Liver (tissue), 9 donors: ENCODE results near the gene AOPEP. TPM values are rescaled to one million over a fixed set of nuclear protein-coding genes. Genes with fewer than 3 reads are reported as not detected.

ENCODE experiments used
- DNase-seq: peaks from one replicate; pipeline ENCODE4 v3.0.0-alpha.2; 2017; ENCODE audit warnings: low spot score
- H3K27ac ChIP-seq, 2 donors: one replicate each; pipeline ENCODE4 v1.7.0; 2013; ENCODE audit warnings: inconsistent platforms in 2 of 2, low read length in 2 of 2, control low read depth in 1 of 2, low read depth in 1 of 2, mild to moderate bottlenecking in 1 of 2
- H3K27me3 ChIP-seq, 4 donors: one replicate each; pipeline versions ENCODE4 v1.6.1 to v1.7.0; 2013; ENCODE audit warnings: low read length in 3 of 4, inconsistent platforms in 1 of 4, mild to moderate bottlenecking in 1 of 4, moderate library complexity in 1 of 4; ENCODE audit not compliant: control insufficient read depth in 4 of 4, insufficient read depth in 4 of 4
- H3K36me3 ChIP-seq, 4 donors: one replicate each; pipeline versions ENCODE4 v1.6.1 to v1.7.0; 2013; ENCODE audit warnings: low read length in 3 of 4, mild to moderate bottlenecking in 3 of 4, low read depth in 1 of 4, moderate library complexity in 1 of 4; ENCODE audit not compliant: control insufficient read depth in 4 of 4, insufficient read depth in 3 of 4
- H3K4me1 ChIP-seq, 4 donors: one replicate each; pipeline versions ENCODE4 v1.6.1 to v1.7.0; 2013; ENCODE audit warnings: low read length in 3 of 4, mild to moderate bottlenecking in 3 of 4, moderate library complexity in 1 of 4; ENCODE audit not compliant: control insufficient read depth in 4 of 4, insufficient read depth in 4 of 4
- H3K4me3 ChIP-seq, 3 donors: one replicate each; pipeline versions ENCODE4 v1.6.1 to v1.7.0; 2013; ENCODE audit warnings: low read length in 3 of 3, control low read depth in 1 of 3, low read depth in 1 of 3, mild to moderate bottlenecking in 1 of 3
- H3K9ac ChIP-seq, 2 donors: one replicate each; pipeline ENCODE4 v1.7.0; 2013; ENCODE audit warnings: low read length in 2 of 2, mild to moderate bottlenecking in 2 of 2, moderate library complexity in 2 of 2, control low read depth in 1 of 2, low read depth in 1 of 2
- H3K9me3 ChIP-seq, 4 donors: one replicate each; pipeline versions ENCODE4 v1.6.1 to v1.7.0; 2013; ENCODE audit warnings: low read length in 3 of 4; ENCODE audit not compliant: control insufficient read depth in 4 of 4
- CTCF ChIP-seq: fragments of 150-350 bp; IDR thresholded peaks from 2 replicates; pipeline ENCODE4 v1.5.1; 2017; ENCODE audit warnings: improper control_type of control experiment, low read depth, low read length; ENCODE audit not compliant: missing input control
- EGR1 ChIP-seq, 2 donors: IDR thresholded peaks; 2 replicates each; pipeline ENCODE4 v1.6.1; 2016 to 2018; ENCODE audit warnings: antibody characterized with exemption in 2 of 2, low read depth in 2 of 2
- FOXA1 ChIP-seq: IDR thresholded peaks from 2 replicates; pipeline ENCODE4 v1.6.1; 2016; ENCODE audit warnings: antibody characterized with exemption
- FOXA2 ChIP-seq: IDR thresholded peaks from 2 replicates; pipeline ENCODE4 v1.6.1; 2016; ENCODE audit warnings: antibody characterized with exemption
- GABPA ChIP-seq, 2 donors: IDR thresholded peaks in 1 of 2; conservative IDR thresholded peaks in 1 of 2; 2 replicates each; pipeline ENCODE4 v1.6.1; 2016; ENCODE audit warnings: antibody characterized with exemption in 2 of 2, mild to moderate bottlenecking in 1 of 2, moderate library complexity in 1 of 2
- HNF4A ChIP-seq, 2 donors: conservative IDR thresholded peaks; 2 replicates each; pipeline ENCODE4 v1.6.1; 2016; ENCODE audit warnings: antibody characterized with exemption in 2 of 2, mild to moderate bottlenecking in 2 of 2
- HNF4G ChIP-seq: IDR thresholded peaks from 2 replicates; pipeline ENCODE4 v1.6.1; 2016; ENCODE audit warnings: antibody characterized with exemption
- JUND ChIP-seq, 2 donors: IDR thresholded peaks; 2 replicates each; pipeline ENCODE4 v1.6.1; 2016; ENCODE audit warnings: antibody characterized with exemption in 2 of 2
- MAX ChIP-seq: IDR thresholded peaks from 2 replicates; pipeline ENCODE4 v1.6.1; 2016; ENCODE audit warnings: antibody characterized with exemption
- NR2F2 ChIP-seq: IDR thresholded peaks from 2 replicates; pipeline ENCODE4 v1.6.1; 2016; ENCODE audit warnings: antibody characterized with exemption
- RAD21 ChIP-seq, 2 donors: IDR thresholded peaks; 2 replicates each; pipeline ENCODE4 v1.6.1; 2016; ENCODE audit warnings: antibody characterized with exemption in 2 of 2, mild to moderate bottlenecking in 2 of 2
- RXRA ChIP-seq, 2 donors: IDR thresholded peaks; 2 replicates each; pipeline ENCODE4 v1.6.1; 2017 to 2018; ENCODE audit warnings: antibody characterized with exemption in 2 of 2, mild to moderate bottlenecking in 1 of 2
- SP1 ChIP-seq: IDR thresholded peaks from 2 replicates; pipeline ENCODE4 v1.6.1; 2018; ENCODE audit warnings: antibody characterized with exemption, mild to moderate bottlenecking
- TAF1 ChIP-seq: conservative IDR thresholded peaks from 2 replicates; pipeline ENCODE4 v1.6.1; 2016; ENCODE audit warnings: antibody characterized with exemption, mild to moderate bottlenecking
- YY1 ChIP-seq: IDR thresholded peaks from 2 replicates; pipeline ENCODE4 v1.6.1; 2016; ENCODE audit warnings: antibody characterized with exemption, mild to moderate bottlenecking
- WGBS: extraction: QIAGEN DNeasy Blood & Tissue Kit; methylation state at CpG from one replicate; pipeline ENCODE4 v1.1.7; 2013; 5-methylcytosine and 5-hydroxymethylcytosine counted together
- polyA plus RNA-seq, 2 donors: library from polyadenylated mRNA; stranded (reverse) in 1 of 2; unstranded in 1 of 2; fragments of 200-250 nt in 1 of 2; fragments of >200 nt in 1 of 2; fragmentation: Nextera tagmentation in 1 of 2; extraction: Ambion mirVana in 1 of 2; gene quantifications; one replicate each; pipeline versions ENCODE4 v1.2.1 to v1.2.3, GENCODE V29; 2013 to 2015
- total RNA-seq, 2 donors: library from RNA; depleted of rRNA; stranded (reverse); fragments of >200 nt; gene quantifications; one replicate each; pipeline ENCODE4 v1.2.3, GENCODE V29; 2014
- TF ChIP-seq, protein P1 (sequence below): IDR thresholded peaks from 2 replicates; pipeline ENCODE4 v1.6.1; 2016; ENCODE audit warnings: antibody characterized with exemption
- TF ChIP-seq, protein P2 (sequence below): IDR thresholded peaks from 2 replicates; pipeline ENCODE4 v1.6.1; 2016; ENCODE audit warnings: antibody characterized with exemption
- TF ChIP-seq, protein P3 (sequence below): IDR thresholded peaks from 2 replicates; pipeline ENCODE4 v1.6.1; 2016; ENCODE audit warnings: antibody characterized with exemption, mild to moderate bottlenecking
- donor health status: healthy.
- donor health status: healthy.
- donor health status: healthy.
- donor health status: healthy.
- donor health status: healthy.

The AOPEP gene
- total and polyA plus RNA-seq, 4 donors = 22.2 to 77.1 (median 34.8) TPM

DNA sequence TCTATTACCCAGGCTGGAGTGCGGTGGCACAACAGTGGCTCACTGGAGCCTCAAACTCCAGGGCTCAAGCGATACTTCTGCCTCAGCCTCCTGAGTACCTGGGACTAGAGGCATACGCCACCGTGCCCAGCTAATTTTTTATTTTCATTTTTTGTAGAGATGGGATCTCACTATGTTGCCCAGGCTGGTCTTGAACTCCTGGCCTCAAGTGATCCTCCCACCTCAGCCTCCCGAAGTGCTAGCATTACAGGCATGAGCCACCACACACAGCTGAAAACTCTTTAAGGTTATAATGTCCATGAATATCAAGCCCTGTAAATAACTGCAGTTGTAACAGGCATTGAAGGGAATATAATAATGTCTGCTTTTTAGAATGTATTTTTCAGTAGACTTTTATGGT, 271.2 kb downstream of the AOPEP start:
- TF ChIP-seq SP1 (no peak), MAX (no peak), CTCF (no peak), YY1 (no peak), FOXA2 (no peak), HNF4G (no peak), EGR1 (IDR thresholded peaks at IDR 0.05; ENCODE audit: low read depth in 2 of 2) (no peak), HNF4A (conservative IDR thresholded peaks at IDR 0.05) (no peak), TAF1 (no peak), NR2F2 (no peak), GABPA (IDR thresholded peaks at IDR 0.05 in 1 of 2, conservative IDR thresholded peaks at IDR 0.05 in 1 of 2) (no peak), RAD21 (IDR thresholded peaks at IDR 0.05) (no peak), JUND (IDR thresholded peaks at IDR 0.05) (no peak), RXRA (IDR thresholded peaks at IDR 0.05) (no peak), FOXA1 (no peak)
- TF ChIP-seq, protein P1, sequence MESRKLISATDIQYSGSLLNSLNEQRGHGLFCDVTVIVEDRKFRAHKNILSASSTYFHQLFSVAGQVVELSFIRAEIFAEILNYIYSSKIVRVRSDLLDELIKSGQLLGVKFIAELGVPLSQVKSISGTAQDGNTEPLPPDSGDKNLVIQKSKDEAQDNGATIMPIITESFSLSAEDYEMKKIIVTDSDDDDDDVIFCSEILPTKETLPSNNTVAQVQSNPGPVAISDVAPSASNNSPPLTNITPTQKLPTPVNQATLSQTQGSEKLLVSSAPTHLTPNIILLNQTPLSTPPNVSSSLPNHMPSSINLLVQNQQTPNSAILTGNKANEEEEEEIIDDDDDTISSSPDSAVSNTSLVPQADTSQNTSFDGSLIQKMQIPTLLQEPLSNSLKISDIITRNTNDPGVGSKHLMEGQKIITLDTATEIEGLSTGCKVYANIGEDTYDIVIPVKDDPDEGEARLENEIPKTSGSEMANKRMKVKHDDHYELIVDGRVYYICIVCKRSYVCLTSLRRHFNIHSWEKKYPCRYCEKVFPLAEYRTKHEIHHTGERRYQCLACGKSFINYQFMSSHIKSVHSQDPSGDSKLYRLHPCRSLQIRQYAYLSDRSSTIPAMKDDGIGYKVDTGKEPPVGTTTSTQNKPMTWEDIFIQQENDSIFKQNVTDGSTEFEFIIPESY = no peak
- TF ChIP-seq, protein P2, sequence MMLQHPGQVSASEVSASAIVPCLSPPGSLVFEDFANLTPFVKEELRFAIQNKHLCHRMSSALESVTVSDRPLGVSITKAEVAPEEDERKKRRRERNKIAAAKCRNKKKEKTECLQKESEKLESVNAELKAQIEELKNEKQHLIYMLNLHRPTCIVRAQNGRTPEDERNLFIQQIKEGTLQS = no peak
- TF ChIP-seq, protein P3, sequence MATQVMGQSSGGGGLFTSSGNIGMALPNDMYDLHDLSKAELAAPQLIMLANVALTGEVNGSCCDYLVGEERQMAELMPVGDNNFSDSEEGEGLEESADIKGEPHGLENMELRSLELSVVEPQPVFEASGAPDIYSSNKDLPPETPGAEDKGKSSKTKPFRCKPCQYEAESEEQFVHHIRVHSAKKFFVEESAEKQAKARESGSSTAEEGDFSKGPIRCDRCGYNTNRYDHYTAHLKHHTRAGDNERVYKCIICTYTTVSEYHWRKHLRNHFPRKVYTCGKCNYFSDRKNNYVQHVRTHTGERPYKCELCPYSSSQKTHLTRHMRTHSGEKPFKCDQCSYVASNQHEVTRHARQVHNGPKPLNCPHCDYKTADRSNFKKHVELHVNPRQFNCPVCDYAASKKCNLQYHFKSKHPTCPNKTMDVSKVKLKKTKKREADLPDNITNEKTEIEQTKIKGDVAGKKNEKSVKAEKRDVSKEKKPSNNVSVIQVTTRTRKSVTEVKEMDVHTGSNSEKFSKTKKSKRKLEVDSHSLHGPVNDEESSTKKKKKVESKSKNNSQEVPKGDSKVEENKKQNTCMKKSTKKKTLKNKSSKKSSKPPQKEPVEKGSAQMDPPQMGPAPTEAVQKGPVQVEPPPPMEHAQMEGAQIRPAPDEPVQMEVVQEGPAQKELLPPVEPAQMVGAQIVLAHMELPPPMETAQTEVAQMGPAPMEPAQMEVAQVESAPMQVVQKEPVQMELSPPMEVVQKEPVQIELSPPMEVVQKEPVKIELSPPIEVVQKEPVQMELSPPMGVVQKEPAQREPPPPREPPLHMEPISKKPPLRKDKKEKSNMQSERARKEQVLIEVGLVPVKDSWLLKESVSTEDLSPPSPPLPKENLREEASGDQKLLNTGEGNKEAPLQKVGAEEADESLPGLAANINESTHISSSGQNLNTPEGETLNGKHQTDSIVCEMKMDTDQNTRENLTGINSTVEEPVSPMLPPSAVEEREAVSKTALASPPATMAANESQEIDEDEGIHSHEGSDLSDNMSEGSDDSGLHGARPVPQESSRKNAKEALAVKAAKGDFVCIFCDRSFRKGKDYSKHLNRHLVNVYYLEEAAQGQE = no peak
- 97% methylated on average over 5 of the region's 5 CpGs for WGBS
- H3K36me3 ChIP-seq = no peaks in the 10 kb centered on the region
- H3K27ac ChIP-seq = peak overlapping the region; percentile 51 to 57
- H3K9me3 ChIP-seq = no peaks in the 10 kb centered on the region
- H3K9ac ChIP-seq = no peak overlapping the region
- H3K4me1 ChIP-seq = peaks cover 0 to 62% (median 27%) of the 10 kb centered on the region in 4 donors
- DNase-seq = no peak
- no peak overlapping the region for H3K4me3 ChIP-seq
- no peaks in the 10 kb centered on the region for H3K27me3 ChIP-seq
